Measurements from ENCODE around the gene ICA1L.

The ICA1L gene

GRCh38 chr2:202774104-202774503 lies 97.5 kb downstream of the ICA1L start:
- Mint-ChIP-seq H3K4me3 (no peak overlapping the region), H3K27ac (no peak overlapping the region)

GRCh38 chr2:202773301-202773973 lies 98.1 kb downstream of the ICA1L start:
- no peaks in the 10 kb centered on the region for H3K27me3 Mint-ChIP-seq (ENCODE audit: low read depth, poor library complexity)
- H3K4me1 Mint-ChIP-seq: no peaks in the 10 kb centered on the region
- no peak overlapping the region for H3K27ac Mint-ChIP-seq
- H3K4me3 Mint-ChIP-seq: no peak overlapping the region
- DNase-seq: no peak
- peaks cover 63% of the 10 kb centered on the region for H3K36me3 Mint-ChIP-seq (ENCODE audit: low read depth)
- TF ChIP-seq, protein P1, sequence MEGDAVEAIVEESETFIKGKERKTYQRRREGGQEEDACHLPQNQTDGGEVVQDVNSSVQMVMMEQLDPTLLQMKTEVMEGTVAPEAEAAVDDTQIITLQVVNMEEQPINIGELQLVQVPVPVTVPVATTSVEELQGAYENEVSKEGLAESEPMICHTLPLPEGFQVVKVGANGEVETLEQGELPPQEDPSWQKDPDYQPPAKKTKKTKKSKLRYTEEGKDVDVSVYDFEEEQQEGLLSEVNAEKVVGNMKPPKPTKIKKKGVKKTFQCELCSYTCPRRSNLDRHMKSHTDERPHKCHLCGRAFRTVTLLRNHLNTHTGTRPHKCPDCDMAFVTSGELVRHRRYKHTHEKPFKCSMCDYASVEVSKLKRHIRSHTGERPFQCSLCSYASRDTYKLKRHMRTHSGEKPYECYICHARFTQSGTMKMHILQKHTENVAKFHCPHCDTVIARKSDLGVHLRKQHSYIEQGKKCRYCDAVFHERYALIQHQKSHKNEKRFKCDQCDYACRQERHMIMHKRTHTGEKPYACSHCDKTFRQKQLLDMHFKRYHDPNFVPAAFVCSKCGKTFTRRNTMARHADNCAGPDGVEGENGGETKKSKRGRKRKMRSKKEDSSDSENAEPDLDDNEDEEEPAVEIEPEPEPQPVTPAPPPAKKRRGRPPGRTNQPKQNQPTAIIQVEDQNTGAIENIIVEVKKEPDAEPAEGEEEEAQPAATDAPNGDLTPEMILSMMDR (IDR thresholded peaks at IDR 0.05): no peak
- no peaks in the 10 kb centered on the region for H3K9me3 Mint-ChIP-seq

More at GRCh38 chr2:202774104-202774503, 97.5 kb downstream of the ICA1L start:
- TF ChIP-seq, protein P1 (IDR thresholded peaks at IDR 0.05): no peak
- Mint-ChIP-seq H3K9me3 (no peaks in the 10 kb centered on the region), H3K36me3 (ENCODE audit: low read depth) (peaks cover 70% of the 10 kb centered on the region), H3K27me3 (ENCODE audit: low read depth, poor library complexity) (no peaks in the 10 kb centered on the region), H3K4me1 (no peaks in the 10 kb centered on the region)
- DNase-seq: no peak

- no peak for DNase-seq
- no peak overlapping the region for H3K27ac Mint-ChIP-seq
- no peaks in the 10 kb centered on the region for H3K4me1 Mint-ChIP-seq
- no peak overlapping the region for H3K4me3 Mint-ChIP-seq
- no peaks in the 10 kb centered on the region for H3K9me3 Mint-ChIP-seq
- TF ChIP-seq, protein P1 (IDR thresholded peaks at IDR 0.05): no peak
- H3K27me3 Mint-ChIP-seq (ENCODE audit: low read depth, poor library complexity): no peaks in the 10 kb centered on the region
- peaks cover 61% of the 10 kb centered on the region for H3K36me3 Mint-ChIP-seq (ENCODE audit: low read depth)
These were observed 99.7 kb downstream of the ICA1L start for GRCh38 chr2:202771741-202772460.

DNA sequence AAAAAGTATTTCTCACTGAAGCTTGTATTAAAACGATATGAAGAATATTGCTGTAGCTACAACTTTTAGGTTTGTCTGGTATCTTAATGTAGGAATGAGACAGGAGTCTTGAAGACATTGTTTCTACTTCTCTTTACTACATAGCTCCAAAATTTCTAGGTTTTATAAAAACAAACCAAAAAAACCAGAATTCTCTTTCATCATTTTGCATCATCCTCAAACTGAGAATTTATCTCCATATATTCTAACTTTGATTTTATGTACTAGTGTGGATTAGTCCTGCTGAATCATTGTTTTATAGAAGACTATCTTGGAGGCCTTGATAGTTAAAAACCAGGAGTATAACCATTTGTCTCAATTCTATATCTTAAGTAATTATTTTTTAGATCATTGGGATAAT lies 100.2 kb downstream of the ICA1L start:
- TF ChIP-seq, protein P1 (IDR thresholded peaks at IDR 0.05): no peak
- Mint-ChIP-seq H3K27ac (no peak overlapping the region), H3K4me3 (no peak overlapping the region), H3K27me3 (ENCODE audit: low read depth, poor library complexity) (no peaks in the 10 kb centered on the region), H3K4me1 (no peaks in the 10 kb centered on the region), H3K9me3 (no peaks in the 10 kb centered on the region), H3K36me3 (ENCODE audit: low read depth) (peaks cover 62% of the 10 kb centered on the region)
- DNase-seq: no peak

GRCh38 chr2:202769201-202769600 lies 102.4 kb downstream of the ICA1L start:
- Mint-ChIP-seq H3K27me3 (ENCODE audit: low read depth, poor library complexity) (no peaks in the 10 kb centered on the region), H3K36me3 (ENCODE audit: low read depth) (peaks cover 60% of the 10 kb centered on the region), H3K9me3 (no peaks in the 10 kb centered on the region), H3K27ac (no peak overlapping the region), H3K4me3 (no peak overlapping the region), H3K4me1 (no peaks in the 10 kb centered on the region)
- TF ChIP-seq, protein P1 (IDR thresholded peaks at IDR 0.05): no peak
- DNase-seq: no peak

Measured in nephron progenitor cell (in vitro differentiated cells).